Activated CD4-positive, alpha-beta T cell treated with anti-CD3 and anti-CD28 coated beads for 4 hours (primary cell): ENCODE measurements around the gene RPS29.

Experiments used
- DNase-seq, 2 donors: peaks; one replicate each; pipeline ENCODE4 v3.0.0-alpha.2; 2020

The RPS29 gene

DNA sequence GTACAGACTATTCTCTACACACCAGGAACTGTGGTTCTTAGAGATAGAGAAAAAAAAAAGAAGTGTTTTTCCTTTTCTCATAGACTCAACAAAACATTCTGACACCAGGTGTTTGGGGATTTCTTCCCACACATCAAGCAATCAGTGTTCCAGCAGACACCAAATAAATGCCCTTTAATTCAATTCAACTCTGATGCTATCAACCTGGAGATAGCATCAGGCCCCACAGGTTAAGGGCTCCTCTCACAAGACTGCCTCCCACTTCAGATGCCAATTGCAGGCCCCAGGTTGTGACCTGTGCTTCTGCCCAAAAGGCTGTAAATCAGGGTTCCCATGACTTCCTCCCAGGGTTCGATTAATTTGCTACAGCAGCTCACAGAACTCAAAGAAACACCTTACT is 36.7 kb downstream of the RPS29 start:
- DNase-seq = no peak

DNA sequence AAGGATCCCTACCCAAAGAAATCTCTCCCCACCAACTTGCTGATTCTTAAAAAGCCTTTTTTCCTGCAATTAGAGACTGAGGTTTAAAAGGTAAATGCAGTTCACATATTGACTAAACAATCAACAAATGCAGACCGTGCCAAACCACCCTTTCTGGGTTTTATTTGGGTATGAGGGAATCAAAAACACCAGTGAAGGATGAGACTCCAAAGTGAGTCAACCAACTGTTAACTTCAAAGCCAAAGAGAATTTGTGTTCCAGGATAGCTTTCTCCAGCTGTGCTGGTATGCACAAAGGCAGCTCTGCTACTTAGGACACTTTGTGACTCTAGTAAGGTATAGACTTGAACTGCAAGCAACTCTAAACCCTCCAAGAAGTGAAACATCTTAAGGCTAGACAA is 39.4 kb downstream of the RPS29 start:
- no peak for DNase-seq

DNA sequence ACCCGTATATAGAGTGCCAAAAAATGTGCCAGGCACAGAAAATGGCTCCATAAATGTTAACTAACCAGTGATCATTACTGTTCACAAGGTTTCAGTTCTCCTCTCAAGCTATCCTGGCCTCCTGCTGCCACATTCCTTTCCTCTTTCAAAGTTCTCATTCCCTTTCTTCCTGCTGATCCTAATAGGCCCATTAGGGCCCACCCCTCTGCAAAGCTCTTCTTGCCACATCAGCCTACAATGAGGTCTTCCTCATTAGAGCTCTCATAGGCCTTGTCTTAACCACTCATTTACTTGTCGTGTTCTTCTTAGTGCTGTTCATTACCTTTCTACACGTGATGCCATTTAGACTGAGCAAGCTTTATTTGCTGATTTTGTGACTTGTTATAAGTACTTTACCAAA is 40.5 kb downstream of the RPS29 start:
- no peak for DNase-seq

DNA sequence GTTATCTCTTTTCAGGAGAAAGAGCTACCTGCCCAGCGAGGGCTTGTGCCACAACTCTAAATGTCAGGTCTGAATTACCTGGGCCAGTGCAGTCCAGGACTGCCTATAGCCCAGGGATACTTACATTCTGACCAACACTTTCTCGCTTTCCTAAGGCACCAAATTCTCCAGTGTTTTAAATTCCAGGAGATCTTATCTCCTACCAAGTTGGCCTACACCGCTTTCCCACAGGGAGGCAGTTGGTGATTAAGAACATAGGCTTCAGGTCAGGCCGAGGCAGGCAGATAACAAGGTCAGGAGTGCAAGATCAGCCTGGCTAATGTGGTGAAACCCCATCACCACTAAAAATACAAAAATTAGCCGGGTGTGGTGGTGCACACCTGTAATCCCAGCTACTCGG is 41.1 kb downstream of the RPS29 start:
- no peak for DNase-seq

DNA sequence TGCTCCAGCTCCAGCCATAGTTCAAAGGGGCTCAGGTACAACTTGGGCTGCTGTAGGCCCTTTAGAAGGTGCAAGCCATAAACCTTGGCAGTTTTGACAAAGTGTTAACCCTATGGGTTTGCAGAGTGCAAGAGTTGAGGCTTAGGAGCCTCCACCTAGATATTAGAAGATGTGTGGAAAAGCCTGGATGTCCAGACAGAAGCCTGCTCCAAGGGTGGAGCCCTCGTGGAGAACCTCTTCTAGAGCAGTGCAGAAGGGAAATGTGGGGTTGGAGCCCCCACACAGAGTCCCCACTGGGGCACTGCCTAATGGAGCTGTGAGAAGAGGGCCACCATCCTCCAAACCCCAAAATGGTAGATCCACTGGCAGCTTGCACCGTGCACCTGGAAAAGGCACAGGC is 45.1 kb downstream of the RPS29 start:
- DNase-seq = no peak

DNA sequence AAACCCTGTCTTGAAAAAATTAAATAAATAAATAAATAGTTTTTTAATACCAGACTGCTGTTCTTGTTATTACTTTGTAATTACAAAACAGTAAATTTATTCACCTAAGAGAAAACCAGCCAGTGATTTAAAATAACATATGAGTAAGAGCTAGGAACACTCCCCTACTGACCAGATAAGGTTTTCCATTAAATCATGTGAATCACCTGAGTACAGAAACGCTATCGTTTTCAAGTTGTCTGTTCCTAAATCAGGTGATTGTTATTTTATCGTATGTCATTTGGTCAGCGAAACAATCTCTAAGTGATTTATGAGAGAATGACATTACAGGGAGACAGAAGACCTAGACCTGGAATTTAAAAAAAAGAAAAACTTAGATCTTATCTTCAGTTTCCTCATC is 47.3 kb downstream of the RPS29 start:
- no peak for DNase-seq
